Activated CD4-positive, alpha-beta T cell treated with anti-CD3 and anti-CD28 coated beads, Interleukin-10, Interleukin-2, amounts not matched to agents 100 ng/mL and 50 ng/mL, durations not matched to agents 16 hours and 8 hours (primary cell): Measurements from ENCODE around the gene CSF1R.

Experiments
- DNase-seq: peaks from one replicate; pipeline ENCODE4 v3.0.0-alpha.2; 2020

The CSF1R gene

GRCh38 chr5:150069672-150070627 lies 16.4 kb downstream of the CSF1R start:
- DNase-seq = no peak

- no peak for DNase-seq
These were observed 17.3 kb downstream of the CSF1R start for GRCh38 chr5:150068961-150069645.

- DNase-seq = no peak
These were observed 17.9 kb downstream of the CSF1R start for GRCh38 chr5:150068472-150068871.

GRCh38 chr5:150068071-150068470 lies 18.3 kb downstream of the CSF1R start:
- DNase-seq = no peak

- DNase-seq = no peak
These were observed 18.9 kb downstream of the CSF1R start for GRCh38 chr5:150067405-150067960.

- peak; percentile 80 for DNase-seq
These were observed 19.4 kb downstream of the CSF1R start for GRCh38 chr5:150066901-150067396.

GRCh38 chr5:150066436-150066835 lies 19.9 kb downstream of the CSF1R start:
- DNase-seq = no peak

GRCh38 chr5:150065886-150066285 lies 20.5 kb downstream of the CSF1R start:
- DNase-seq = no peak

GRCh38 chr5:150065346-150065745 lies 21.0 kb downstream of the CSF1R start:
- no peak for DNase-seq

GRCh38 chr5:150064681-150065220 lies 21.6 kb downstream of the CSF1R start:
- DNase-seq = no peak

- DNase-seq = no peak
These were observed 22.7 kb downstream of the CSF1R start for GRCh38 chr5:150063638-150064037.

- no peak for DNase-seq
These were observed 24.0 kb downstream of the CSF1R start for GRCh38 chr5:150062216-150062922.

GRCh38 chr5:150061538-150061995 lies 24.8 kb downstream of the CSF1R start:
- no peak for DNase-seq

- no peak for DNase-seq
These were observed 25.9 kb downstream of the CSF1R start for GRCh38 chr5:150060471-150060870.

GRCh38 chr5:150059623-150060022 lies 26.7 kb downstream of the CSF1R start:
- no peak for DNase-seq

GRCh38 chr5:150058480-150059126 lies 27.8 kb downstream of the CSF1R start:
- DNase-seq = no peak

GRCh38 chr5:150057996-150058395 lies 28.4 kb downstream of the CSF1R start:
- DNase-seq = no peak

- DNase-seq = no peak
These were observed 28.8 kb downstream of the CSF1R start for GRCh38 chr5:150057511-150057910.

GRCh38 chr5:150057052-150057451 lies 29.3 kb downstream of the CSF1R start:
- DNase-seq = no peak

GRCh38 chr5:150056075-150056443 lies 30.3 kb downstream of the CSF1R start:
- DNase-seq = no peak

- DNase-seq = no peak
These were observed 30.9 kb downstream of the CSF1R start for GRCh38 chr5:150055326-150056074.
